IMR-90 (cell line): ENCODE results near the gene FANCD2. TPM values are rescaled to one million over a fixed set of nuclear protein-coding genes. Genes with fewer than 3 reads are reported as not detected.

Source experiments
- ATAC-seq: fragments of 200-7000 bp; cut with Tn5 transposase; 2 replicates; pipeline ENCODE4 v1.9.1; 2020; ENCODE audit warnings: low read depth, mild to moderate bottlenecking, moderate library complexity
- BruUV-seq: library from RNA; stranded (reverse); fragments of 400-500 nt; replicated peaks from 2 replicates; lab custom pipeline; 2021; lab: Mats Ljungman, UMichigan
- CTCF ChIA-PET: fragments of 300-600 bp; formaldehyde crosslinking; extraction: SDS; loops from one replicate; lab custom pipeline; 2021; ENCODE audit warnings: antibody characterized with exemption; lab: Yijun Ruan, JAX
- POLR2A ChIA-PET: fragments of 300-600 bp; sonication (Branson Sonifier 250); formaldehyde crosslinking; loops from one replicate; lab custom pipeline; 2022; ENCODE audit warnings: antibody characterized with exemption; ENCODE audit not compliant: unreplicated experiment; lab: Charles Lee
- DNase-seq: peaks from one replicate; pipeline ENCODE4 v3.0.0; 2013
- H2AFZ ChIP-seq: replicated peaks from 2 replicates; pipeline ENCODE3; 2013; ENCODE audit warnings: low read length, mild to moderate bottlenecking; ENCODE audit not compliant: poor library complexity
- H2AK5ac ChIP-seq: 2 replicates; pipeline ENCODE4 v1.6.1; 2013; ENCODE audit warnings: low read depth, low read length, inconsistent platforms
- H2AK9ac ChIP-seq: replicated peaks from 2 replicates; pipeline ENCODE3; 2013; ENCODE audit warnings: mild to moderate bottlenecking, low read depth, low read length, moderate library complexity; ENCODE audit not compliant: poor library complexity
- H2BK120ac ChIP-seq: 2 replicates; pipeline ENCODE4 v1.6.1; 2013; ENCODE audit warnings: low read depth, low read length, inconsistent platforms
- H2BK15ac ChIP-seq: 3 replicates; pipeline ENCODE4 v1.6.1; 2013; ENCODE audit warnings: low read depth, low read length, inconsistent platforms
- H2BK20ac ChIP-seq: 2 replicates; pipeline ENCODE4 v1.6.1; 2013; ENCODE audit warnings: low read depth, mild to moderate bottlenecking, inconsistent platforms, low read length, moderate library complexity
- H2BK5ac ChIP-seq: 2 replicates; pipeline ENCODE4 v1.6.1; 2013; ENCODE audit warnings: mild to moderate bottlenecking, low read depth, low read length, inconsistent platforms; ENCODE audit not compliant: poor library complexity, severe bottlenecking
- H3K14ac ChIP-seq: replicated peaks from 2 replicates; pipeline ENCODE4 v1.6.1; 2013; ENCODE audit warnings: low read depth, low read length, inconsistent platforms
- H3K18ac ChIP-seq: 2 replicates; pipeline ENCODE4 v1.6.1; 2013; ENCODE audit warnings: low read depth, low read length, control low read depth
- H3K23ac ChIP-seq: 2 replicates; pipeline ENCODE4 v1.6.1; 2013; ENCODE audit warnings: low read depth, low read length, inconsistent platforms
- H3K27ac ChIP-seq: 2 replicates; pipeline ENCODE4 v1.5.1; 2013; ENCODE audit warnings: mild to moderate bottlenecking, control low read depth, low read length; ENCODE audit not compliant: insufficient read depth
- H3K27me3 ChIP-seq: 2 replicates; pipeline ENCODE4 v1.6.1; 2013; ENCODE audit warnings: low read length; ENCODE audit not compliant: control insufficient read depth, insufficient read depth
- H3K36me3 ChIP-seq: 2 replicates; pipeline ENCODE4 v1.6.1; 2013; ENCODE audit warnings: low read length, mixed read lengths; ENCODE audit not compliant: control insufficient read depth, insufficient read depth
- H3K4ac ChIP-seq: 2 replicates; pipeline ENCODE4 v1.6.1; 2013; ENCODE audit warnings: low read depth, low read length, inconsistent platforms
- H3K4me1 ChIP-seq: 2 replicates; pipeline ENCODE4 v1.6.1; 2013; ENCODE audit warnings: low read length, mixed read lengths; ENCODE audit not compliant: control insufficient read depth, insufficient read depth
- H3K4me2 ChIP-seq: 2 replicates; pipeline ENCODE4 v1.6.1; 2013; ENCODE audit warnings: low read depth, mild to moderate bottlenecking, control low read depth, low read length, moderate library complexity
- H3K4me3 ChIP-seq: 2 replicates; pipeline ENCODE4 v1.5.1; 2013; ENCODE audit warnings: low read depth, mild to moderate bottlenecking, control low read depth, low read length, moderate library complexity; ENCODE audit not compliant: insufficient read depth
- H3K56ac ChIP-seq: 2 replicates; pipeline ENCODE4 v1.6.1; 2013; ENCODE audit warnings: low read length, inconsistent platforms; ENCODE audit not compliant: insufficient read depth; ENCODE audit errors: extremely low read depth
- H3K79me1 ChIP-seq, 2 experiments: 2 replicates each; pipeline ENCODE4 v1.6.1; 2013; ENCODE audit warnings: low read length in 2 of 2, inconsistent platforms in 1 of 2, low read depth in 1 of 2
- H3K9ac ChIP-seq: 2 replicates; pipeline ENCODE4 v1.6.1; 2013; ENCODE audit warnings: low read depth, low read length, control low read depth
- H3K9me1 ChIP-seq: 2 replicates; pipeline ENCODE4 v1.6.1; 2013; ENCODE audit warnings: low read length, inconsistent platforms; ENCODE audit not compliant: insufficient read depth
- H3K9me3 ChIP-seq: 2 replicates; pipeline ENCODE4 v1.6.1; 2013; ENCODE audit warnings: low read length; ENCODE audit not compliant: control insufficient read depth, insufficient read depth
- H4K20me1 ChIP-seq: 2 replicates; pipeline ENCODE4 v1.6.1; 2013; ENCODE audit warnings: low read length, inconsistent platforms; ENCODE audit not compliant: insufficient read depth
- H4K5ac ChIP-seq: 2 replicates; pipeline ENCODE4 v1.6.1; 2013; ENCODE audit warnings: mild to moderate bottlenecking, low read depth, low read length, control low read depth
- H4K8ac ChIP-seq, 2 experiments: 2 replicates each; pipeline ENCODE4 v1.6.1; 2013; ENCODE audit warnings: low read depth in 2 of 2, low read length in 2 of 2, control low read depth in 1 of 2, inconsistent platforms in 1 of 2
- H4K91ac ChIP-seq: 2 replicates; pipeline ENCODE4 v1.6.1; 2013; ENCODE audit warnings: low read depth, low read length, inconsistent platforms; ENCODE audit not compliant: insufficient read depth
- BHLHE40 ChIP-seq: fragments of 150-350 bp; IDR thresholded peaks from 2 replicates; pipeline ENCODE4 v1.6.1; 2016; ENCODE audit warnings: mild to moderate bottlenecking, low read depth, low read length
- CEBPB ChIP-seq: IDR thresholded peaks from 2 replicates; pipeline ENCODE4 v1.6.1; 2012; ENCODE audit warnings: low read depth, low read length, improper control_type of control experiment
- CHD1 ChIP-seq: IDR thresholded peaks from 2 replicates; pipeline ENCODE4 v1.6.1; 2012; ENCODE audit warnings: low read depth, low read length, improper control_type of control experiment
- ELK1 ChIP-seq: fragments of 150-350 bp; IDR thresholded peaks from 2 replicates; pipeline ENCODE4 v1.6.1; 2016; ENCODE audit warnings: low read depth, mild to moderate bottlenecking, low read length, moderate library complexity, borderline replicate concordance
- FOS ChIP-seq: fragments of 150-350 bp; IDR thresholded peaks from 2 replicates; pipeline ENCODE4 v1.6.1; 2016; ENCODE audit warnings: low read depth, low read length
- MAZ ChIP-seq: IDR thresholded peaks from 2 replicates; pipeline ENCODE4 v1.6.1; 2012; ENCODE audit warnings: low read depth, mild to moderate bottlenecking, low read length, improper control_type of control experiment, moderate library complexity, borderline replicate concordance
- MXI1 ChIP-seq: IDR thresholded peaks from 2 replicates; pipeline ENCODE4 v1.6.1; 2012; ENCODE audit warnings: low read depth, mild to moderate bottlenecking, low read length, moderate library complexity, borderline replicate concordance
- POLR2A ChIP-seq: IDR thresholded peaks from 2 replicates; pipeline ENCODE4 v1.6.1; 2012; ENCODE audit warnings: mild to moderate bottlenecking, low read depth, low read length
- RCOR1 ChIP-seq: IDR thresholded peaks from 2 replicates; pipeline ENCODE4 v1.6.1; 2012; ENCODE audit warnings: mild to moderate bottlenecking, low read length, improper control_type of control experiment; ENCODE audit not compliant: insufficient replicate concordance
- SMC3 ChIP-seq: fragments of 150-350 bp; IDR thresholded peaks from 2 replicates; pipeline ENCODE4 v1.6.1; 2016; ENCODE audit warnings: low read depth, mild to moderate bottlenecking, antibody characterized with exemption, low read length, moderate library complexity
- USF2 ChIP-seq: fragments of 150-350 bp; IDR thresholded peaks from 2 replicates; pipeline ENCODE4 v1.6.1; 2017; ENCODE audit warnings: mild to moderate bottlenecking, antibody characterized with exemption, low read length, low read depth
- WGBS, 2 experiments: methylation state at CpG; one replicate each; pipeline versions ENCODE4 v1.1.5 to v1.1.7; 2013; ENCODE audit warnings: missing lambda C conversion rate in 2 of 2; ENCODE audit not compliant: insufficient read length in 1 of 2; ENCODE audit errors: extremely low coverage in 2 of 2; 5-methylcytosine and 5-hydroxymethylcytosine counted together
- dilution Hi-C: fragments of 300-500 bp; cut with HindIII; formaldehyde crosslinking; loops from one replicate; pipeline ENCODE4 v1.14.3; 2018; ENCODE audit warnings: low sequenced_read_pairs; ENCODE audit not compliant: unreplicated experiment
- in situ Hi-C: fragments of 300-500 bp; cut with MboI; formaldehyde crosslinking; loops from 3 replicates; pipeline ENCODE4 v1.14.3; 2019; ENCODE audit warnings: low sequenced_read_pairs, inconsistent platforms, mixed read lengths
- intact Hi-C: fragments of 100-400 bp; cut with micrococcal nuclease; formaldehyde crosslinking; loops from 2 replicates; pipeline ENCODE4 v1.10.0; 2022
- polyA plus RNA-seq, 3 experiments: library from polyadenylated mRNA; depleted of rRNA; stranded (reverse); fragments of >200 nt; gene quantifications; 2 replicates each; pipeline ENCODE4 v1.2.3, GENCODE V29; 2012; ENCODE audit warnings: low replicate concordance in 1 of 3
- total RNA-seq: library from RNA; depleted of rRNA; stranded (reverse); fragments of >200 nt; gene quantifications from 2 replicates; pipeline ENCODE4 v1.2.3, GENCODE V29; 2012

Gene FANCD2
- total and polyA plus RNA-seq, 2 of the 4 experiments (the other 2 are of a cell fraction): 8.9 to 19.7 TPM

DNA sequence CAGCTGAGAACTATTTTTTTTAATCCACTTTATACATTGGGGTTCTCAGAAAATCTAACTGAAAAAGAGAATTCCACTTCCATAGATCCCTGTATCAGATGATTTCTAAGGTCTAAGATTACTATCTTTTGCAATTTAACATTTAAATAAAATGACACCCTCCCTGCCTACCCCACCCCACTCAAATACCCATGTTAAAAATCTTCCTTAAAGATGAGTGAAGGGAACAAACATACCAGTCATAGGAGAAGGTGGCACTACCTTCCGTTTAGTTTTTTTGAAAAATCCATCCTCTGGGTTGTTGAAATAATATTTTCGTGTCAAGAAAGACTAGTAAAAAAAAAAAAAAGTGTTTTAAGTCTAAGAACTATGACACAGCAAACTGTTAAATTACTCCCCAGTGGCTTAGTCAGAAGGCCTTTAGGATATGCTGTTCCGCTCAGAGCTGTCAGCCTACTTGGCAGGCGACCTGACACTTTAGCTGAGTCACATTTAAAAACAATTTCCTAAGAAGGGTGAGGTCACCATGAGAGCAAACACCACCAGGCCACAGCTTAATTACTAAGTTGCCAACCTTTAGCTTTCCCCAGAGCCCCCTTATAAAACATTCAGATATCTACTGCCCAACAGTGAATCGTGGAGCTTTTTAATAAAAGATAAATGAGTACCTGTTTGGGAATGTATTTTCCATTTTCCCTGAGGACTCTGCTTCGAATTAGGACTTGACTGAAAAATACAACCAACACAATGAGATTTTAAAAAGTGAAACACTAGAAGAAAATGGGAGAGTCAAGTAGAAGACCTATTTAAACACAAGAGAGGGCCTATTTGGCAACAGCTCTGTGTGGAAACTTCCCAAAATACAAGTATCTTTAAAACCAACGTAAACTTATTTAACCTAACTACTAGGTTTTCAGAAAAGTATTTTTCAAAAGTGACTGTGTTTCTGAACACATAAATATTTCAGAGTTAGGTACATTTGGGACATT lies 49.2 kb upstream of the FANCD2 start (continued):
- TF ChIP-seq USF2: no peak

DNA sequence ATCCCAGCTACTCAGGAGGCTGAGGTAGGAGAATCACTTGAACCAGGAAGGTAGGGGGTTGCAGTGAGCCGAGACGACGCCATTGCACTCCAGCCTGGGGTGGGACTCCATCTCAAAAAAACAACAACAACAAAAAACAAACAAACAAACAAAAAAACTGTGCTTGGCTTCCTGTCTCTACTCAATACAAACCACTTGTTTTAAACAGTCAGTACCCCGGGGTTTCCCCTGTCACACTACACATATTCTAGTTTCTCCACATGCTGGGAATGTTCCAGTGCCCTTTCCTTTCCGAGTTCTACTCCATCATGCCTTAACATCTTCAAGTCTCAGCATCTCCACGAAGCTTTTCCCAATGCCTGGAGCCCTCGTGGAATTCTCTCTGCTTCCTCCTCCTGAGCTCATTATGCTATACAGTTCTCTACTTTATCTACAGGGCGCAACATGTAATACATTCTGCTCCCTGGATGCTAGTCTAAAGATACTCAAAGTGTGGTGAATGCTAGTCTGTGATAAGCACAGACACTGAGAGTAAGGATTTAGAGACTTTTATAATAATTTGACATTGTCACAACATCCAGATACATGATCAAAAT lies 47.4 kb upstream of the FANCD2 start:
- H4K8ac ChIP-seq: no peak overlapping the region
- no peak overlapping the region for H2AK9ac ChIP-seq
- H2BK15ac ChIP-seq: 0 out of 3 replicates have a peak overlapping the region, but pooled peaks have one; percentile 13
- no peak overlapping the region for H3K4ac ChIP-seq
- no peaks in the 10 kb centered on the region for H3K27me3 ChIP-seq
- WGBS, 2 experiments: 96% methylated on average over 4 of the region's 8 CpGs; no CpG with 5 or more reads in 1 of the 2 experiments
- ChIA-PET CTCF (interaction anchor here (0.5 kb wide), 1 partner anchor 189 kb away, joined by 5 read pairs; no protein-coding TSS in a partner anchor), POLR2A (no interaction called here)
- no peak overlapping the region for H3K18ac ChIP-seq
- H3K4me2 ChIP-seq: no peak overlapping the region
- intact Hi-C loops (no loop called here), in situ Hi-C loops (no loop called here), dilution Hi-C loops (no loop called here)
- BruUV-seq: no TSS peak
- no peak overlapping the region for H3K23ac ChIP-seq
- peaks cover 7% of the 10 kb centered on the region for H3K4me1 ChIP-seq
- peaks cover 5% of the 10 kb centered on the region; the same call in 1 of the 2 replicates for H3K9me1 ChIP-seq
- peaks cover 11% of the 10 kb centered on the region; the same call in 1 of the 2 replicates for H4K20me1 ChIP-seq
- no peak overlapping the region for H3K56ac ChIP-seq
- H3K27ac ChIP-seq: no peak overlapping the region
- H2BK120ac ChIP-seq: no peak overlapping the region
- H2AFZ ChIP-seq: no peak overlapping the region
- no peak overlapping the region for H2BK20ac ChIP-seq
- peaks cover 21% of the 10 kb centered on the region for H3K36me3 ChIP-seq
- DNase-seq (no peak), ATAC-seq (no peak)
- H3K9me3 ChIP-seq: no peaks in the 10 kb centered on the region
- no peak overlapping the region for H3K9ac ChIP-seq
- peaks cover 14 to 49% of the 10 kb centered on the region in 2 experiments for H3K79me1 ChIP-seq
- H3K14ac ChIP-seq: no peak overlapping the region
- no peak overlapping the region for H3K4me3 ChIP-seq
- no peak overlapping the region for H2AK5ac ChIP-seq
- no peak overlapping the region for H4K91ac ChIP-seq
- H4K5ac ChIP-seq: no peak overlapping the region
- no peak overlapping the region for H2BK5ac ChIP-seq
- TF ChIP-seq BHLHE40 (no peak), SMC3 (no peak), POLR2A (no peak), CHD1 (no peak), CEBPB (no peak), RCOR1 (no peak), USF2 (no peak), MAZ (no peak), ELK1 (no peak), FOS (no peak), MXI1 (no peak)
